D721Med (cell line): ENCODE results near the gene CIB2.

Experiments
- DNase-seq: peaks from one replicate; pipeline ENCODE4 v3.0.0; 2011; ENCODE audit warnings: low spot score; ENCODE audit not compliant: insufficient read length
- FAIRE-seq: peaks from 2 replicates; lab custom pipeline; 2011; peaks lifted over from hg19 to GRCh38; lab: Jason Lieb, UNC
- CTCF ChIP-seq: IDR thresholded peaks from 2 replicates; pipeline ENCODE4 v1.5.1; 2012; ENCODE audit warnings: mild to moderate bottlenecking, control low read depth; ENCODE audit not compliant: insufficient read depth; ENCODE audit errors: missing control alignments

Gene CIB2

GRCh38 chr15:78120523-78120922, 10.7 kb downstream of the CIB2 start:
- FAIRE-seq = no peak
- no peak for TF ChIP-seq CTCF
- DNase-seq = no peak

GRCh38 chr15:78112551-78112950, 18.7 kb downstream of the CIB2 start:
- no peak for TF ChIP-seq CTCF
- no peak for DNase-seq
- FAIRE-seq = no peak

GRCh38 chr15:78111788-78112187, 19.5 kb downstream of the CIB2 start:
- no peak for FAIRE-seq
- no peak for TF ChIP-seq CTCF

GRCh38 chr15:78110916-78111475, 20.2 kb downstream of the CIB2 start:
- DNase-seq (no peak), FAIRE-seq (no peak)
- TF ChIP-seq CTCF = no peak

More at GRCh38 chr15:78111788-78112187, 19.5 kb downstream of the CIB2 start:
- no peak for DNase-seq

- no peak for FAIRE-seq
- DNase-seq = no peak
- no peak for TF ChIP-seq CTCF
Measured at GRCh38 chr15:78110096-78110495, 21.1 kb downstream of the CIB2 start.

GRCh38 chr15:78109156-78109555, 22.1 kb downstream of the CIB2 start:
- FAIRE-seq (no peak), DNase-seq (no peak)
- TF ChIP-seq CTCF = no peak

GRCh38 chr15:78108300-78109084, 22.8 kb downstream of the CIB2 start:
- no peak for FAIRE-seq
- peak; percentile 63 for DNase-seq
- TF ChIP-seq CTCF = peak; percentile 86
